Prostate gland (tissue), 2 donors: Measurements from ENCODE around the gene LRRN3.

ENCODE experiments used
- CTCF ChIP-seq, 4 experiments: fragments of 200-600 bp in 2 of 4; fragments of 450-650 bp in 2 of 4; sonication (generic) in 2 of 4; IDR thresholded peaks; 1 replicate in 3 of 4; 2 replicates in 1 of 4; pipeline ENCODE4 v1.5.1; 2016 to 2019; ENCODE audit warnings: antibody characterized with exemption in 4 of 4, mild to moderate bottlenecking in 2 of 4, moderate library complexity in 2 of 4
- POLR2AphosphoS5 ChIP-seq: sonication (generic); formaldehyde crosslinking; IDR thresholded peaks from one replicate; pipeline ENCODE4 v1.6.1; 2017; ENCODE audit warnings: antibody characterized with exemption

GRCh38 chr7:111126987-111127386, 36.1 kb downstream of the LRRN3 start:
- TF ChIP-seq CTCF (IDR thresholded peaks at IDR 0.05) (no peak), POLR2AphosphoS5 (no peak)
